ENCODE data around the gene PNPLA3. TPM values are rescaled to one million over a fixed set of nuclear protein-coding genes. Genes with fewer than 3 reads are reported as not detected.

PNPLA3 gene
- total RNA-seq, 1 experiment from 2014 or later = 0.36 TPM

DNA sequence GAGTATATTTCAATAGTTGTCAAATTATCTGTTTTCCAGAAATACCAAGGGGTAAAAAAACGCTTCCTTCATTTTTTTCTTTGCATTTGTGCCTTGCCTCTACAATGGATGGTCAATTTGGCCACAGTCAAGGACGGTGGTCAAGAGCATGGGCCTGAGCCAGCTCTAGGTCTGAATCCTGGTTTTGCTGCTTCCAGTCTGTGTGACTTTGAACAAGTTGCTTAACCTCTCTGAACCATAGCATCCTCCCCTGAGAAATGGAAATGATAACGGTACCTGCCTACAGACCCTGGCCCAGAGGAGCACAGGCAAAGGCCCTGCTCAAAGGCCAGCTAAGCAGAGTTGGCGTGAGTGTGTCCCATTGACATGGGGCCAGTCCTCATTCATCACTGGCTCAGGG lies 34.9 kb upstream of the PNPLA3 start:
- CTCF ChIA-PET = no interaction called here
- intact Hi-C loops (cut with micrococcal nuclease) = no loop called here

GRCh38 chr22:43889201-43889859 lies 34.3 kb upstream of the PNPLA3 start:
- ChIA-PET POLR2A (ENCODE audit: unreplicated experiment) (no interaction called here), CTCF (no interaction called here)
- no peaks in the 10 kb centered on the region for H3K4me1 ChIP-seq (ENCODE audit: insufficient read depth, low read length)
- no peak overlapping the region for H3K4me3 ChIP-seq (ENCODE audit: low read length)
- no peak for TF ChIP-seq EZH2phosphoT487 (IDR thresholded peaks at IDR 0.05; ENCODE audit: borderline replicate concordance, low read length)
- no peak for TF ChIP-seq CTCF (conservative IDR thresholded peaks at IDR 0.05; ENCODE audit: low read depth, low read length)
- TF ChIP-seq EZH2 (IDR thresholded peaks at IDR 0.05; ENCODE audit: low read length, unreplicated experiment) = no peak
- ATAC-seq (no peak), DNase-seq (no peak)
- peaks cover 27% of the 10 kb centered on the region for H3K27me3 ChIP-seq (ENCODE audit: low read length)
- no peak overlapping the region for H3K9ac ChIP-seq (ENCODE audit: low read length)
- H3F3A ChIP-seq (ENCODE audit: low read length, unreplicated experiment) = no peaks in the 10 kb centered on the region
- intact Hi-C loops (cut with micrococcal nuclease) = no loop called here
- no peaks in the 10 kb centered on the region for H3K9me2 ChIP-seq (replicated peaks; ENCODE audit: low read length)
- no peaks in the 10 kb centered on the region for H3K79me2 ChIP-seq (ENCODE audit: low read length)
- no peaks in the 10 kb centered on the region for H3K9me3 ChIP-seq (ENCODE audit: low read length)
- H4K20me1 ChIP-seq (ENCODE audit: low read length) = no peaks in the 10 kb centered on the region
- BruUV-seq (replicated peaks) = no TSS peak
- H2AFZ ChIP-seq (ENCODE audit: low read length) = no peak overlapping the region
- H3K36me3 ChIP-seq (ENCODE audit: low read depth, low read length) = no peaks in the 10 kb centered on the region
- H3K4me2 ChIP-seq (ENCODE audit: low read length) = no peak overlapping the region
- no peak overlapping the region for H3K27ac ChIP-seq (ENCODE audit: low read length)

More for the DNA sequence above, 34.9 kb upstream of the PNPLA3 start:
- DNase-seq (no peak), ATAC-seq (no peak)
- Histone ChIP-seq H3K27me3 (ENCODE audit: low read length) (peaks cover 27% of the 10 kb centered on the region), H2AFZ (ENCODE audit: low read length) (no peak overlapping the region), H3K9me3 (ENCODE audit: low read length) (no peaks in the 10 kb centered on the region), H3F3A (ENCODE audit: low read length, unreplicated experiment) (no peaks in the 10 kb centered on the region), H4K20me1 (ENCODE audit: low read length) (no peaks in the 10 kb centered on the region), H3K36me3 (ENCODE audit: low read depth, low read length) (no peaks in the 10 kb centered on the region), H3K9me2 (replicated peaks; ENCODE audit: low read length) (no peaks in the 10 kb centered on the region), H3K4me3 (ENCODE audit: low read length) (no peak overlapping the region), H3K4me2 (ENCODE audit: low read length) (no peak overlapping the region), H3K4me1 (ENCODE audit: insufficient read depth, low read length) (no peaks in the 10 kb centered on the region), H3K79me2 (ENCODE audit: low read length) (no peaks in the 10 kb centered on the region), H3K9ac (ENCODE audit: low read length) (no peak overlapping the region), H3K27ac (ENCODE audit: low read length) (no peak overlapping the region)
- POLR2A ChIA-PET (ENCODE audit: unreplicated experiment) = no interaction called here
- BruUV-seq (replicated peaks) = no TSS peak
- no peak for TF ChIP-seq EZH2 (IDR thresholded peaks at IDR 0.05; ENCODE audit: low read length, unreplicated experiment)
- TF ChIP-seq EZH2phosphoT487 (IDR thresholded peaks at IDR 0.05; ENCODE audit: borderline replicate concordance, low read length) = no peak
- no peak for TF ChIP-seq CTCF (conservative IDR thresholded peaks at IDR 0.05; ENCODE audit: low read depth, low read length)

- CTCF ChIA-PET = no interaction called here
- H3K9me2 ChIP-seq (replicated peaks; ENCODE audit: low read length) = no peaks in the 10 kb centered on the region
- no peak overlapping the region for H3K4me3 ChIP-seq (ENCODE audit: low read length)
- DNase-seq (peak; percentile 19), ATAC-seq (no peak)
- H2AFZ ChIP-seq (ENCODE audit: low read length) = no peak overlapping the region
- H3K79me2 ChIP-seq (ENCODE audit: low read length) = no peaks in the 10 kb centered on the region
- peaks cover 27% of the 10 kb centered on the region for H3K27me3 ChIP-seq (ENCODE audit: low read length)
- TF ChIP-seq EZH2phosphoT487 (IDR thresholded peaks at IDR 0.05; ENCODE audit: borderline replicate concordance, low read length) = no peak
- TF ChIP-seq EZH2 (IDR thresholded peaks at IDR 0.05; ENCODE audit: low read length, unreplicated experiment) = no peak
- TF ChIP-seq CTCF (conservative IDR thresholded peaks at IDR 0.05; ENCODE audit: low read depth, low read length) = peak; percentile 19; the same call in 1 of the 2 replicates
- H3K9me3 ChIP-seq (ENCODE audit: low read length) = no peaks in the 10 kb centered on the region
- no peaks in the 10 kb centered on the region for H3K4me1 ChIP-seq (ENCODE audit: insufficient read depth, low read length)
- POLR2A ChIA-PET (ENCODE audit: unreplicated experiment) = no interaction called here
- H4K20me1 ChIP-seq (ENCODE audit: low read length) = no peaks in the 10 kb centered on the region
- H3K4me2 ChIP-seq (ENCODE audit: low read length) = no peak overlapping the region
- H3K36me3 ChIP-seq (ENCODE audit: low read depth, low read length) = no peaks in the 10 kb centered on the region
- H3F3A ChIP-seq (ENCODE audit: low read length, unreplicated experiment) = no peaks in the 10 kb centered on the region
- intact Hi-C loops (cut with micrococcal nuclease) = no loop called here
- H3K27ac ChIP-seq (ENCODE audit: low read length) = no peak overlapping the region
- H3K9ac ChIP-seq (ENCODE audit: low read length) = no peak overlapping the region
- BruUV-seq (replicated peaks) = no TSS peak
Measured at GRCh38 chr22:43889860-43890253, 33.7 kb upstream of the PNPLA3 start.
